HCT116 (cell line): ENCODE results near the gene MTERF4. TPM values are rescaled to one million over a fixed set of nuclear protein-coding genes. Genes with fewer than 3 reads are reported as not detected.

Experiments
- ATAC-seq: fragments of 200-7000 bp; cut with Tn5 transposase; 2 replicates; pipeline ENCODE4 v1.9.1; 2020; ENCODE audit warnings: mild to moderate bottlenecking, moderate library complexity
- BruUV-seq: library from RNA; stranded (reverse); fragments of 400-500 nt; replicated peaks from 2 replicates; lab custom pipeline; 2021; lab: Mats Ljungman, UMichigan
- CTCF ChIA-PET: fragments of 300-600 bp; sonication (Branson Sonifier 250); formaldehyde crosslinking; loops from one replicate; lab custom pipeline; 2021; ENCODE audit warnings: antibody characterized with exemption; lab: Charles Lee
- POLR2A ChIA-PET: fragments of 300-600, 350-600 bp; sonication (Branson Sonifier 250); formaldehyde crosslinking; loops from one replicate; lab custom pipeline; 2021; ENCODE audit warnings: antibody characterized with exemption; lab: Charles Lee
- RAD21 ChIA-PET, 2 experiments: fragments of 300-600 bp; sonication (Branson Sonifier 250); formaldehyde crosslinking; loops; one replicate each; lab custom pipeline; 2023; ENCODE audit warnings: low total read pairs in 2 of 2; ENCODE audit not compliant: uncharacterized antibody in 2 of 2, unreplicated experiment in 2 of 2, low non-redundant PET in 1 of 2; lab: Charles Lee
- DNase-seq: peaks from one replicate; pipeline ENCODE4 v3.0.0-alpha.2; 2010; ENCODE audit warnings: low read depth, low spot score
- H2AFZ ChIP-seq: fragments of 200-600 bp; shearing (Covaris generic), sonication (generic); 2 replicates; pipeline ENCODE4 v1.6.1; 2017; ENCODE audit warnings: low read depth, mixed run types, mixed read lengths, antibody characterized with exemption, low read length; ENCODE audit not compliant: poor library complexity, severe bottlenecking
- H3K27ac ChIP-seq: 2 replicates; pipeline ENCODE4 v1.5.1; 2012; ENCODE audit warnings: low read depth, low read length
- H3K27me3 ChIP-seq: fragments of 200-600 bp; sonication (generic); 2 replicates; pipeline ENCODE4 v1.6.1; 2016; ENCODE audit warnings: mixed run types, low read length, mixed read lengths; ENCODE audit not compliant: insufficient read depth
- H3K36me3 ChIP-seq, 2 experiments: fragments of 200-500 bp in 1 of 2; fragments of 200-600 bp in 1 of 2; sonication (Bioruptor generic) in 1 of 2; sonication (generic) in 1 of 2; 2 replicates each; pipeline versions ENCODE4 v1.5.1 to v1.6.1; 2014 to 2016; ENCODE audit warnings: low read length in 2 of 2, inconsistent platforms in 1 of 2, mixed read lengths in 1 of 2, mixed run types in 1 of 2; ENCODE audit not compliant: insufficient read depth in 2 of 2, control insufficient read depth in 1 of 2
- H3K4me1 ChIP-seq, 2 experiments: fragments of 200-600 bp in 1 of 2; sonication (generic) in 1 of 2; 2 replicates each; pipeline versions ENCODE4 v1.5.1 to v1.6.1; 2012 to 2017; ENCODE audit warnings: low read length in 2 of 2, inconsistent platforms in 1 of 2, mild to moderate bottlenecking in 1 of 2, mixed read lengths in 1 of 2, mixed run types in 1 of 2, moderate library complexity in 1 of 2; ENCODE audit not compliant: insufficient read depth in 2 of 2, control insufficient read depth in 1 of 2
- H3K4me2 ChIP-seq: fragments of 200-600 bp; sonication (generic); 2 replicates; pipeline ENCODE4 v1.6.1; 2017; ENCODE audit warnings: mixed run types, low read length, mixed read lengths
- H3K4me3 ChIP-seq, 2 experiments: fragments of 200-600 bp in 1 of 2; sonication (generic) in 1 of 2; replicated peaks in 1 of 2; 2 replicates each; pipeline ENCODE4 v1.5.1; 2011 to 2016; ENCODE audit warnings: low read length in 2 of 2, control low read depth in 1 of 2, low read depth in 1 of 2, mild to moderate bottlenecking in 1 of 2, mixed read lengths in 1 of 2, mixed run types in 1 of 2
- H3K79me2 ChIP-seq: fragments of 200-600 bp; sonication (generic); 2 replicates; pipeline ENCODE4 v1.6.1; 2017; ENCODE audit warnings: mild to moderate bottlenecking, mixed run types, low read length, moderate library complexity, mixed read lengths; ENCODE audit not compliant: insufficient read depth
- H3K9ac ChIP-seq: fragments of 200-600 bp; sonication (generic); 2 replicates; pipeline ENCODE4 v1.6.1; 2016; ENCODE audit warnings: low read length, mixed read lengths
- H3K9me2 ChIP-seq: fragments of 200-600 bp; sonication (generic), shearing (Covaris generic); 2 replicates; pipeline ENCODE4 v1.6.1; 2017; ENCODE audit warnings: mixed run types, mild to moderate bottlenecking, moderate library complexity; ENCODE audit not compliant: insufficient read depth
- H3K9me3 ChIP-seq, 2 experiments: fragments of 200-500 bp in 1 of 2; fragments of 200-600 bp in 1 of 2; sonication (Bioruptor generic) in 1 of 2; sonication (generic) in 1 of 2; 2 replicates each; pipeline ENCODE4 v1.6.1; 2014 to 2017; ENCODE audit warnings: low read length in 2 of 2, mixed read lengths in 2 of 2, inconsistent platforms in 1 of 2, low read depth in 1 of 2, mild to moderate bottlenecking in 1 of 2, mixed run types in 1 of 2, moderate library complexity in 1 of 2; ENCODE audit not compliant: control insufficient read depth in 1 of 2, insufficient read depth in 1 of 2
- H4K20me1 ChIP-seq: fragments of 200-600 bp; sonication (generic), shearing (Covaris generic); 2 replicates; pipeline ENCODE4 v1.6.1; 2017; ENCODE audit warnings: mixed run types, mild to moderate bottlenecking, moderate library complexity; ENCODE audit not compliant: insufficient read depth
- EGR1 ChIP-seq: IDR thresholded peaks from 2 replicates; pipeline ENCODE4 v1.6.1; 2012; ENCODE audit warnings: low read depth
- MAX ChIP-seq: IDR thresholded peaks from 2 replicates; pipeline ENCODE4 v1.6.1; 2012
- intact Hi-C: fragments of 100-400 bp; cut with micrococcal nuclease; formaldehyde crosslinking; loops from 2 replicates; pipeline ENCODE4 v1.10.0; 2022
- total RNA-seq: library from RNA; stranded (reverse); gene quantifications from one replicate; pipeline ENCODE4 v1.2.1, GENCODE V29; 2021; ENCODE audit not compliant: unreplicated experiment
- TF ChIP-seq, protein P1 (sequence below): IDR thresholded peaks from 2 replicates; pipeline ENCODE4 v1.6.1; 2012; ENCODE audit warnings: low read depth

The MTERF4 gene
- total RNA-seq, 1 experiment from 2014 or later, result 25.5 TPM

DNA sequence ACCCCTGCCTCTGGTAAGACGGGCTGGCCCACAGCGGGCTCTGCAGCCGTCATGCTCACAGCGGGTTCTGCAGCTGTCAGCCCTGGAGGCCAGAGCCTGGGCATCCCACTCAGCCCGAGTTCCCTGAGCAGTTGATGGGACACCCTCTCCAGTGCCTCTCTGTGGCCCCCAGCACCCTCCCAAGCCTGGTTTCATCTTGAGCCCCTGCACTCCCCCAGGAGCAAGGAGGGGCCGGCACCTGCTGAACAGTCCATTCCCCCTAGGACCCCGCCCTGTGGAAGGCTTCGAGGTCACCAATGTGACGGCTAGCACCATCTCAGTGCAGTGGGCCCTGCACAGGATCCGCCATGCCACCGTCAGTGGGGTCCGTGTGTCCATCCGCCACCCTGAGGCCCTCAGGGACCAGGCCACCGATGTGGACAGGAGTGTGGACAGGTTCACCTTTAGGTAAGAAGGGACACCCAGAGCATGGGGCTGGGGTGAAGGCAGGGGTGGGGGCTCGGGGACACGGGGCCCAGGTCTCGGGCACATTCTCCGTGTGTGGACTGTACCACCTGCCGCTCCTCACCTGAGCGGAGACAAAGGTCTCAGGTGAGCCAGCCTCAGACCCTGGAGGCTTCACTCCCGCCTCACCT lies 34.5 kb downstream of the MTERF4 start (continued):
- TF ChIP-seq EGR1 (no peak), MAX (no peak)

- DNase-seq (no peak), ATAC-seq (no peak)
- BruUV-seq, result no TSS peak
- ChIA-PET RAD21 (no interaction called here), POLR2A (no interaction called here), CTCF (no interaction called here)
- Histone ChIP-seq H3K4me3 (no peak overlapping the region), H3K27me3 (no peaks in the 10 kb centered on the region), H3K9me2 (no peaks in the 10 kb centered on the region), H4K20me1 (no peaks in the 10 kb centered on the region), H3K9ac (no peak overlapping the region), H3K36me3 (no peaks in the 10 kb centered on the region), H3K4me2 (no peak overlapping the region), H2AFZ (no peak overlapping the region), H3K9me3 (no peaks in the 10 kb centered on the region), H3K27ac (no peak overlapping the region)
- intact Hi-C loops, result no loop called here
- TF ChIP-seq, protein P1, sequence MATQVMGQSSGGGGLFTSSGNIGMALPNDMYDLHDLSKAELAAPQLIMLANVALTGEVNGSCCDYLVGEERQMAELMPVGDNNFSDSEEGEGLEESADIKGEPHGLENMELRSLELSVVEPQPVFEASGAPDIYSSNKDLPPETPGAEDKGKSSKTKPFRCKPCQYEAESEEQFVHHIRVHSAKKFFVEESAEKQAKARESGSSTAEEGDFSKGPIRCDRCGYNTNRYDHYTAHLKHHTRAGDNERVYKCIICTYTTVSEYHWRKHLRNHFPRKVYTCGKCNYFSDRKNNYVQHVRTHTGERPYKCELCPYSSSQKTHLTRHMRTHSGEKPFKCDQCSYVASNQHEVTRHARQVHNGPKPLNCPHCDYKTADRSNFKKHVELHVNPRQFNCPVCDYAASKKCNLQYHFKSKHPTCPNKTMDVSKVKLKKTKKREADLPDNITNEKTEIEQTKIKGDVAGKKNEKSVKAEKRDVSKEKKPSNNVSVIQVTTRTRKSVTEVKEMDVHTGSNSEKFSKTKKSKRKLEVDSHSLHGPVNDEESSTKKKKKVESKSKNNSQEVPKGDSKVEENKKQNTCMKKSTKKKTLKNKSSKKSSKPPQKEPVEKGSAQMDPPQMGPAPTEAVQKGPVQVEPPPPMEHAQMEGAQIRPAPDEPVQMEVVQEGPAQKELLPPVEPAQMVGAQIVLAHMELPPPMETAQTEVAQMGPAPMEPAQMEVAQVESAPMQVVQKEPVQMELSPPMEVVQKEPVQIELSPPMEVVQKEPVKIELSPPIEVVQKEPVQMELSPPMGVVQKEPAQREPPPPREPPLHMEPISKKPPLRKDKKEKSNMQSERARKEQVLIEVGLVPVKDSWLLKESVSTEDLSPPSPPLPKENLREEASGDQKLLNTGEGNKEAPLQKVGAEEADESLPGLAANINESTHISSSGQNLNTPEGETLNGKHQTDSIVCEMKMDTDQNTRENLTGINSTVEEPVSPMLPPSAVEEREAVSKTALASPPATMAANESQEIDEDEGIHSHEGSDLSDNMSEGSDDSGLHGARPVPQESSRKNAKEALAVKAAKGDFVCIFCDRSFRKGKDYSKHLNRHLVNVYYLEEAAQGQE, result peak; percentile 66
- no peak for TF ChIP-seq EGR1
- TF ChIP-seq, all 23 proteins: peak for 1
- H3K4me1 ChIP-seq, result peaks cover 3 to 11% of the 10 kb centered on the region in 2 experiments; a peak in 3 of 4 replicates
- H3K79me2 ChIP-seq, result no peaks in the 10 kb centered on the region
Observed at GRCh38 chr2:241066893-241067341, 35.2 kb downstream of the MTERF4 start.
